B cell (primary cell): ENCODE results near the gene PRKG2. TPM values are rescaled to one million over a fixed set of nuclear protein-coding genes. Genes with fewer than 3 reads are reported as not detected.

Source experiments
- ATAC-seq: fragments of 200-7000 bp; cut with Tn5 transposase; one replicate; pipeline ENCODE4 v1.10.0; 2021; ENCODE audit warnings: low read depth, mild to moderate bottlenecking, moderate number of reproducible peaks, moderate library complexity
- CTCF ChIA-PET: fragments of 350-600 bp; sonication (Branson Sonifier 250); formaldehyde crosslinking; loops from one replicate; lab custom pipeline; 2021; ENCODE audit warnings: antibody characterized with exemption, inconsistent platforms; lab: Charles Lee
- POLR2A ChIA-PET: fragments of 350-600 bp; sonication (Branson Sonifier 250); formaldehyde crosslinking; loops from one replicate; lab custom pipeline; 2021; ENCODE audit warnings: antibody characterized with exemption; lab: Charles Lee
- DNase-seq: peaks from one replicate; pipeline ENCODE4 v3.0.0; 2013
- H2AFZ ChIP-seq: 2 replicates; pipeline ENCODE4 v1.6.1; 2012; ENCODE audit warnings: mild to moderate bottlenecking, low read depth, low read length; ENCODE audit not compliant: insufficient read depth, poor library complexity, severe bottlenecking
- H3K27ac ChIP-seq, 2 donors: 1 replicate in 1 of 2; 2 replicates in 1 of 2; pipeline ENCODE4 v1.5.1; 2012 to 2013; ENCODE audit warnings: low read length in 2 of 2, mild to moderate bottlenecking in 2 of 2, moderate library complexity in 1 of 2
- H3K27me3 ChIP-seq, 4 experiments: fragments of 200-600 bp in 1 of 4; sonication (generic) in 1 of 4; replicated peaks in 1 of 4; 1 replicate in 2 of 4; 2 replicates in 2 of 4; pipeline versions ENCODE4 v1.6.1 to v1.7.0; 2013 to 2016; ENCODE audit warnings: low read length in 3 of 4, mild to moderate bottlenecking in 2 of 4, mixed read lengths in 1 of 4, moderate library complexity in 1 of 4; ENCODE audit not compliant: insufficient read depth in 4 of 4, control insufficient read depth in 3 of 4; ENCODE audit errors: control extremely low read depth in 1 of 4
- H3K36me3 ChIP-seq, 2 experiments: replicated peaks in 1 of 2; 1 replicate in 1 of 2; 2 replicates in 1 of 2; pipeline versions ENCODE4 v1.6.1 to v1.7.1; 2013; ENCODE audit warnings: low read length in 1 of 2; ENCODE audit not compliant: insufficient read depth in 2 of 2, control insufficient read depth in 1 of 2; ENCODE audit errors: control extremely low read depth in 1 of 2, extremely low read depth in 1 of 2
- H3K4me1 ChIP-seq, 2 donors: fragments of 200-600 bp in 1 of 2; sonication (generic) in 1 of 2; 1 replicate in 1 of 2; 2 replicates in 1 of 2; pipeline versions ENCODE4 v1.5.1 to v1.6.1; 2013 to 2017; ENCODE audit warnings: low read length in 2 of 2; ENCODE audit not compliant: control insufficient read depth in 2 of 2, insufficient read depth in 2 of 2
- H3K4me2 ChIP-seq: replicated peaks from 2 replicates; pipeline ENCODE3; 2012; ENCODE audit warnings: mild to moderate bottlenecking, low read depth, low read length; ENCODE audit not compliant: poor library complexity, severe bottlenecking
- H3K4me3 ChIP-seq, 5 experiments: fragments of 200-600 bp in 1 of 5; sonication (generic) in 1 of 5; 1 replicate in 3 of 5; 2 replicates in 2 of 5; pipeline versions ENCODE4 v1.5.1 to v1.7.0; 2011 to 2016; ENCODE audit warnings: low read length in 4 of 5, mild to moderate bottlenecking in 4 of 5, low read depth in 2 of 5, control low read depth in 1 of 5, moderate library complexity in 1 of 5; ENCODE audit not compliant: insufficient read depth in 1 of 5; ENCODE audit errors: control extremely low read depth in 1 of 5, extremely low read depth in 1 of 5
- H3K79me2 ChIP-seq: fragments of 200-600 bp; sonication (generic); one replicate; pipeline ENCODE4 v1.6.0; 2016; ENCODE audit warnings: low read length; ENCODE audit not compliant: control insufficient read depth, insufficient read depth
- H3K9ac ChIP-seq: fragments of 200-600 bp; sonication (generic); 2 replicates; pipeline ENCODE4 v1.6.1; 2017; ENCODE audit warnings: mild to moderate bottlenecking, low read length, moderate library complexity
- H3K9me3 ChIP-seq, 3 donors: one replicate each; pipeline versions ENCODE4 v1.6.1 to v1.7.1; 2013; ENCODE audit warnings: low read length in 2 of 3; ENCODE audit not compliant: control insufficient read depth in 2 of 3, insufficient read depth in 1 of 3; ENCODE audit errors: control extremely low read depth in 1 of 3
- H4K20me1 ChIP-seq: 2 replicates; pipeline ENCODE4 v1.6.0; 2012; ENCODE audit warnings: mild to moderate bottlenecking, low read length; ENCODE audit not compliant: insufficient read depth, control insufficient read depth, poor library complexity, severe bottlenecking
- H3K27ac Mint-ChIP-seq: one replicate; pipeline ENCODE4 v1.8.0; 2021; ENCODE audit warnings: mixed read lengths
- H3K27me3 Mint-ChIP-seq: one replicate; pipeline ENCODE4 v1.8.0; 2021; ENCODE audit warnings: mixed read lengths
- H3K4me1 Mint-ChIP-seq: one replicate; pipeline ENCODE4 v1.8.0; 2021; ENCODE audit warnings: mixed read lengths
- H3K4me3 Mint-ChIP-seq: one replicate; pipeline ENCODE4 v1.8.0; 2021; ENCODE audit warnings: mixed read lengths
- H3K9me3 Mint-ChIP-seq: one replicate; pipeline ENCODE4 v1.8.0; 2022; ENCODE audit warnings: mixed read lengths; ENCODE audit not compliant: insufficient read depth
- CTCF ChIP-seq: fragments of 200-600 bp; IDR thresholded peaks from one replicate; pipeline ENCODE4 v1.8.0; 2022; ENCODE audit warnings: antibody characterized with exemption, mild to moderate bottlenecking
- EZH2 ChIP-seq: IDR thresholded peaks from 2 replicates; pipeline ENCODE4 v1.6.1; 2012; ENCODE audit warnings: borderline replicate concordance, low read depth, mild to moderate bottlenecking, moderate library complexity, low read length; ENCODE audit not compliant: insufficient read depth, poor library complexity, severe bottlenecking
- WGBS: methylation state at CpG from one replicate; pipeline ENCODE4 v1.1.5; 2013; ENCODE audit warnings: missing lambda C conversion rate; ENCODE audit not compliant: insufficient coverage; 5-methylcytosine and 5-hydroxymethylcytosine counted together
- intact Hi-C: fragments of 100-400 bp; cut with micrococcal nuclease; formaldehyde crosslinking; loops from one replicate; pipeline ENCODE4 v1.10.0; 2022
- polyA plus RNA-seq: library from polyadenylated mRNA; depleted of rRNA; stranded (reverse); fragments of >200 nt; gene quantifications from 2 replicates; pipeline ENCODE4 v1.2.3, GENCODE V29; 2012
- total RNA-seq, 2 donors: library from RNA; stranded (reverse); fragments of 120-200 nt in 1 of 2; gene quantifications; 1 replicate in 1 of 2; 2 replicates in 1 of 2; pipeline versions ENCODE4 v1.2.3 to v1.2.4, GENCODE V29; 2013 to 2022

The PRKG2 gene
- total and polyA plus RNA-seq, 2 donors (not counting 1 experiment from before 2014, with no cell fraction given): 0.61 to 0.86 TPM

- no peak overlapping the region for H3K27ac Mint-ChIP-seq
- H3K27me3 ChIP-seq: no peaks in the 10 kb centered on the region
- ChIA-PET POLR2A (no interaction called here), CTCF (no interaction called here)
- H3K4me1 ChIP-seq: no peaks in the 10 kb centered on the region
- no peaks in the 10 kb centered on the region for H3K9me3 ChIP-seq
- no peaks in the 10 kb centered on the region for H3K79me2 ChIP-seq
- no peak for ATAC-seq
- no peak overlapping the region for H3K4me3 ChIP-seq
- H3K27me3 Mint-ChIP-seq: no peaks in the 10 kb centered on the region
- H3K27ac ChIP-seq: no peak overlapping the region
- H3K4me2 ChIP-seq: no peak overlapping the region
- H3K36me3 ChIP-seq: no peaks in the 10 kb centered on the region
- no peaks in the 10 kb centered on the region for H4K20me1 ChIP-seq
- no peak overlapping the region for H2AFZ ChIP-seq
- H3K9ac ChIP-seq: no peak overlapping the region
- intact Hi-C loops: no loop called here
- WGBS: no CpG with 5 or more reads among the region's 7 CpGs
- H3K4me3 Mint-ChIP-seq: no peak overlapping the region
- H3K9me3 Mint-ChIP-seq: no peaks in the 10 kb centered on the region
- H3K4me1 Mint-ChIP-seq: no peaks in the 10 kb centered on the region
- no peak for DNase-seq
- no peak for TF ChIP-seq EZH2
- no peak for TF ChIP-seq CTCF
These were observed 50.2 kb downstream of the PRKG2 start for GRCh38 chr4:81164623-81165416.

- WGBS: no CpG with 5 or more reads among the region's 3 CpGs
- Histone ChIP-seq H3K4me3 (no peak overlapping the region), H3K79me2 (no peaks in the 10 kb centered on the region), H2AFZ (no peak overlapping the region), H3K9me3 (no peaks in the 10 kb centered on the region), H4K20me1 (no peaks in the 10 kb centered on the region), H3K27me3 (no peaks in the 10 kb centered on the region), H3K4me2 (no peak overlapping the region), H3K9ac (no peak overlapping the region), H3K4me1 (no peaks in the 10 kb centered on the region), H3K36me3 (no peaks in the 10 kb centered on the region), H3K27ac (no peak overlapping the region)
- intact Hi-C loops: no loop called here
- H3K4me3 Mint-ChIP-seq: no peak overlapping the region
- no peaks in the 10 kb centered on the region for H3K9me3 Mint-ChIP-seq
- TF ChIP-seq CTCF: no peak
- no peak for TF ChIP-seq EZH2
- no peaks in the 10 kb centered on the region for H3K4me1 Mint-ChIP-seq
- no peaks in the 10 kb centered on the region for H3K27me3 Mint-ChIP-seq
- no peak overlapping the region for H3K27ac Mint-ChIP-seq
- CTCF ChIA-PET: no interaction called here
- DNase-seq (no peak), ATAC-seq (no peak)
- POLR2A ChIA-PET: no interaction called here
These were observed 50.9 kb downstream of the PRKG2 start for GRCh38 chr4:81164126-81164525.
